Muscle of leg (tissue), 11 donors: ENCODE data around the gene RAB4A. TPM values are rescaled to one million over a fixed set of nuclear protein-coding genes. Genes with fewer than 3 reads are reported as not detected.

Experiments
- DNase-seq: peaks from one replicate; pipeline ENCODE4 v3.0.0; 2013
- H3K27ac ChIP-seq: one replicate; pipeline ENCODE4 v1.5.1; 2013; ENCODE audit warnings: mild to moderate bottlenecking, low read length, control low read depth
- H3K27me3 ChIP-seq: one replicate; pipeline ENCODE4 v1.6.1; 2013; ENCODE audit warnings: low read length; ENCODE audit not compliant: control insufficient read depth, insufficient read depth
- H3K36me3 ChIP-seq: one replicate; pipeline ENCODE4 v1.6.1; 2013; ENCODE audit warnings: low read length; ENCODE audit not compliant: control insufficient read depth, insufficient read depth
- H3K4me1 ChIP-seq: one replicate; pipeline ENCODE4 v1.6.1; 2013; ENCODE audit warnings: low read length; ENCODE audit not compliant: control insufficient read depth, insufficient read depth
- H3K4me3 ChIP-seq: one replicate; pipeline ENCODE4 v1.5.1; 2013; ENCODE audit warnings: low read length, control low read depth
- H3K9me3 ChIP-seq: replicated peaks from 2 replicates; pipeline ENCODE4 v1.6.1; 2013; ENCODE audit warnings: low read depth, low read length; ENCODE audit not compliant: control insufficient read depth
- WGBS: methylation state at CpG from one replicate; pipeline ENCODE4 v1.1.5; 2013; ENCODE audit warnings: missing lambda C conversion rate; ENCODE audit not compliant: insufficient coverage; 5-methylcytosine and 5-hydroxymethylcytosine counted together
- polyA plus RNA-seq, 8 donors: library from polyadenylated mRNA; unstranded; fragments of 120-200 nt; gene quantifications; one replicate each; pipeline versions ENCODE4 v1.2.1 to v1.2.3, GENCODE V29; 2013; ENCODE audit warnings: inconsistent platforms in 1 of 8, low replicate concordance in 1 of 8; ENCODE audit not compliant: insufficient read length in 8 of 8, insufficient read depth in 1 of 8
- total RNA-seq: library from RNA; stranded (reverse); fragments of 120-200 nt; gene quantifications from one replicate; pipeline ENCODE4 v1.2.4, GENCODE V29; 2013

RAB4A gene
- total and polyA plus RNA-seq, 9 donors = 39.0 to 57.8 (median 50.9) TPM

DNA sequence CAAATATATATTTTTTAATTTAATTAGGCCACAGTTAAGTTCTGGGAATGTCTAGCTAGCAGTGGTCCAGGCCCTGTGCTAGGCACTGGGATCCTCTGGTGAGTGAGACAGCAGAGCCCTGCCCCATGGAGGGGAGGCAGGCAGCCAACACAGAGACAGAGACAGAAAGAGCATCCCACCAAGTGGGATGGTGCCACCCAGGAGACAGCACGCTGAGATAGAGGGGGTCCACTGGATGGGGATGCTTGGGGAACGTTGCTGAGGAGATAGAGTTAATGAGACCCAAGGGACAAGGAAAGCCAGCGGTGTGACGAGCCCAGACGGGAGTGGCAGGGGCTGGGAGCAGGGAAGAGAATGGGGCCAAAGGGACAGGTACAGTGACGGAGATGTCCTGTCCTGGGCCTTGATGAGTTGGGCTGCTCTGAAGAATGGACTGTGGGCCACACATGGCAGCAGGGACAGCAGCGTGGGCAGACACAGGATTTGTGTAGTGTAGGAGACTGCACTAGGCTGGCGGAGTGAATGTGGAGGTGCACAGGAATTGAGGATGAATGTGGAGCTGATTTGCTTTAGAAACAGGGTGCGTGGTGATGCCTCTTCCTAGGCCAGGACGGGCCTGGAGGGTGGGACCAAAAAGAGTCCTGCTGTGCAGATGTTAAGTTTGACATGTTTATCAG, 22.8 kb downstream of the RAB4A start:
- Histone ChIP-seq H3K36me3 (peaks cover 25% of the 10 kb centered on the region), H3K27ac (no peak overlapping the region), H3K4me3 (no peak overlapping the region), H3K4me1 (peaks cover 3% of the 10 kb centered on the region), H3K9me3 (no peaks in the 10 kb centered on the region), H3K27me3 (no peaks in the 10 kb centered on the region)
- no peak for DNase-seq
- 80% methylated on average over 10 of the region's 10 CpGs for WGBS

- DNase-seq = no peak
- WGBS = 93% methylated on average over 8 of the region's 11 CpGs
- no peak overlapping the region for H3K27ac ChIP-seq
These were observed 24.8 kb downstream of the RAB4A start for GRCh38 chr1:229295745-229296144.

GRCh38 chr1:229296541-229296941, 25.6 kb downstream of the RAB4A start:
- 93% methylated on average over 2 of the region's 3 CpGs for WGBS
- DNase-seq = peak; percentile 32
- peaks cover 40% of the 10 kb centered on the region for H3K36me3 ChIP-seq
- H3K4me1 ChIP-seq = peaks cover 3% of the 10 kb centered on the region
- H3K4me3 ChIP-seq = no peak overlapping the region
- H3K27me3 ChIP-seq = no peaks in the 10 kb centered on the region
- H3K9me3 ChIP-seq = no peaks in the 10 kb centered on the region
- H3K27ac ChIP-seq = peak overlapping the region; percentile 6

More at GRCh38 chr1:229295745-229296144, 24.8 kb downstream of the RAB4A start:
- Histone ChIP-seq H3K4me1 (peaks cover 3% of the 10 kb centered on the region), H3K4me3 (no peak overlapping the region), H3K27me3 (no peaks in the 10 kb centered on the region), H3K36me3 (peaks cover 37% of the 10 kb centered on the region), H3K9me3 (no peaks in the 10 kb centered on the region)

GRCh38 chr1:229297746-229298145, 26.8 kb downstream of the RAB4A start:
- Histone ChIP-seq H3K36me3 (peaks cover 41% of the 10 kb centered on the region), H3K4me3 (no peak overlapping the region), H3K27ac (no peak overlapping the region), H3K9me3 (no peaks in the 10 kb centered on the region), H3K4me1 (peaks cover 3% of the 10 kb centered on the region), H3K27me3 (no peaks in the 10 kb centered on the region)
- no CpG with 5 or more reads among the region's 1 CpG for WGBS
- no peak for DNase-seq

GRCh38 chr1:229298420-229298819, 27.5 kb downstream of the RAB4A start:
- DNase-seq = no peak
- Histone ChIP-seq H3K4me3 (no peak overlapping the region), H3K9me3 (no peaks in the 10 kb centered on the region), H3K27me3 (no peaks in the 10 kb centered on the region), H3K4me1 (peaks cover 3% of the 10 kb centered on the region), H3K27ac (no peak overlapping the region), H3K36me3 (peaks cover 47% of the 10 kb centered on the region)

- Histone ChIP-seq H3K4me1 (peaks cover 3% of the 10 kb centered on the region), H3K4me3 (no peak overlapping the region), H3K27me3 (no peaks in the 10 kb centered on the region), H3K36me3 (peaks cover 51% of the 10 kb centered on the region), H3K9me3 (no peaks in the 10 kb centered on the region), H3K27ac (no peak overlapping the region)
- DNase-seq = no peak
- WGBS = 69% methylated on average over 2 of the region's 5 CpGs
These were observed 28.1 kb downstream of the RAB4A start for GRCh38 chr1:229298887-229299503.

DNA sequence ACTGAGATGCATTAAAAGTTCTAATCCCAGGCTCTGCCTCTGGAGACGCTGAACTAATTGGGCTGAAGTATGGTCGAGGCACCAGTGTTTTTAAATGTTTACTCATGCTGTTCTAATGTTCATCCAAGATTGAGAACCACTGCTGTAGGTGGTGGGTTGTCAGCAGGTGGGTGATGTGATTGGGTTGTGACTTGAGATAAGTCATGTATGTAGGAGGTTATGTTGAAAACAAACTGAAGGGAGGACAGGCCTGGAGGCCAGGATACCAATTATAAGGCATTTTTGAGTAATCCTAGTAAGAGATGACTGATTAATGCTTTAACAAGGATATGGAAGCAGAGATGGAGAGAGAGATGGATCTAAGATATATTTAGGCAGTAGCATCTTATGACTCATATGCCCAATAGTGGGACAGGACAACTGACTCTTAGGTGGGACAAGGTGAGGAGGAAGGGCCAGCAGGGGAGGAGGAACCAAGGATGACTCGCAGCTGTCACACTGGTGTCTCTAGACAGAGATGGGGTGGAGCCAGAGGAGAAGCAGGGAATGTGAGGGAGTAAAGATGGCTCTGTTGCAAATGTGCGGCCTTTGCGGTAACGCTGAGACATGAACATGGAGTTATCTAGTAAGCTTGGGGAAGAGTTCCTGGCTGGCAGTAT, 29.3 kb downstream of the RAB4A start:
- 79% methylated on average over 6 of the region's 6 CpGs for WGBS
- no peak overlapping the region for H3K27ac ChIP-seq
- no peak for DNase-seq
- peaks cover 51% of the 10 kb centered on the region for H3K36me3 ChIP-seq
- H3K27me3 ChIP-seq = no peaks in the 10 kb centered on the region
- no peak overlapping the region for H3K4me3 ChIP-seq
- H3K4me1 ChIP-seq = peaks cover 3% of the 10 kb centered on the region
- H3K9me3 ChIP-seq = no peaks in the 10 kb centered on the region

DNA sequence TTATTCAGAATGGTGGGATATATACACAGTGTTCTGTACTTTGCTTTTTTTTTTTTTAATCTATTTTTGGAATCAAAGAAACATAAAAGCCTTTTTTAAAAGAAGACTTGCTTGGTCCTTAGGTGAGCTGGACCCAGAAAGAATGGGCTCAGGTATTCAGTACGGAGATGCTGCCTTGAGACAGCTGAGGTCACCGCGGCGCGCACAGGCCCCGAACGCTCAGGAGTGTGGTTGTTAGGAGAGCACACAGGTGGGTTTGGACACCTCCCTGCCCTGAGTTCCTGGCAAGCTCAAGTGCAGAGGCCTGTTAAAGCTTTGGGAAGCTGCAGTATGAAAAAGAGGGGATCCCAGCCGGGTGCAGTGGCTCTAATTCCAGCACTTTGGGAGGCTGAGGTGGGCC, 31.8 kb downstream of the RAB4A start:
- Histone ChIP-seq H3K27ac (no peak overlapping the region), H3K9me3 (no peaks in the 10 kb centered on the region), H3K27me3 (no peaks in the 10 kb centered on the region), H3K36me3 (peaks cover 41% of the 10 kb centered on the region), H3K4me3 (no peak overlapping the region), H3K4me1 (no peaks in the 10 kb centered on the region)
- no peak for DNase-seq
- WGBS = 92% methylated on average over 8 of the region's 8 CpGs

- no peak overlapping the region for H3K27ac ChIP-seq
- no peak overlapping the region for H3K4me3 ChIP-seq
- no peak for DNase-seq
- H3K27me3 ChIP-seq = no peaks in the 10 kb centered on the region
- no peaks in the 10 kb centered on the region for H3K9me3 ChIP-seq
- H3K36me3 ChIP-seq = peaks cover 45% of the 10 kb centered on the region
- WGBS = no CpG with 5 or more reads among the region's 4 CpGs
- no peaks in the 10 kb centered on the region for H3K4me1 ChIP-seq
These were observed 32.9 kb downstream of the RAB4A start for GRCh38 chr1:229303855-229304254.

- no CpG with 5 or more reads among the region's 2 CpGs for WGBS
- Histone ChIP-seq H3K4me1 (no peaks in the 10 kb centered on the region), H3K27me3 (no peaks in the 10 kb centered on the region), H3K4me3 (no peak overlapping the region), H3K36me3 (peaks cover 37% of the 10 kb centered on the region), H3K27ac (no peak overlapping the region), H3K9me3 (no peaks in the 10 kb centered on the region)
- DNase-seq = no peak
These were observed 34.5 kb downstream of the RAB4A start for GRCh38 chr1:229305392-229305791.
